AG04450 (cell line): ENCODE data around the gene ATP9B. TPM values are rescaled to one million over a fixed set of nuclear protein-coding genes. Genes with fewer than 3 reads are reported as not detected.

ENCODE experiments used
- CTCF ChIA-PET: fragments of 300-600, 350-600 bp; formaldehyde crosslinking; extraction: SDS; loops from one replicate; lab custom pipeline; 2022; ENCODE audit warnings: antibody characterized with exemption, inconsistent platforms; lab: Charles Lee
- POLR2A ChIA-PET: fragments of 350-600 bp; formaldehyde crosslinking; extraction: SDS; loops from one replicate; lab custom pipeline; 2021; ENCODE audit warnings: antibody characterized with exemption, inconsistent platforms; lab: Yijun Ruan, JAX
- DNase-seq: peaks from one replicate; pipeline ENCODE4 v3.0.0-alpha.2; 2011; ENCODE audit warnings: low read depth, low spot score
- H3K27ac ChIP-seq: one replicate; pipeline ENCODE4 v1.5.1; 2012; ENCODE audit warnings: low read depth, low read length, control low read depth
- H3K27me3 ChIP-seq: one replicate; pipeline ENCODE4 v1.6.0; 2012; ENCODE audit warnings: low read length; ENCODE audit not compliant: control insufficient read depth, insufficient read depth
- H3K4me3 ChIP-seq: 2 replicates; pipeline ENCODE4 v1.5.1; 2011; ENCODE audit warnings: mild to moderate bottlenecking, low read depth, low read length, control low read depth
- H3K9me3 ChIP-seq: 2 replicates; pipeline ENCODE4 v1.5.1; 2012; ENCODE audit warnings: low read length; ENCODE audit not compliant: control insufficient read depth, insufficient read depth
- CTCF ChIP-seq: IDR thresholded peaks from 2 replicates; pipeline ENCODE4 v1.5.1; 2011; ENCODE audit warnings: low read depth, low read length, control low read depth, inconsistent platforms
- polyA plus RNA-seq: library from polyadenylated mRNA; depleted of rRNA; stranded (reverse); fragments of >200 nt; gene quantifications from 2 replicates; pipeline ENCODE4 v1.2.3, GENCODE V29; 2011

ATP9B gene
- polyA plus RNA-seq, 1 experiment, result 18.1 TPM

GRCh38 chr18:79216176-79216575, 147.0 kb downstream of the ATP9B start:
- ChIA-PET CTCF (no interaction called here), POLR2A (no interaction called here)
- no peak for TF ChIP-seq CTCF
- H3K9me3 ChIP-seq, result no peaks in the 10 kb centered on the region
- no peak overlapping the region for H3K27ac ChIP-seq
- H3K4me3 ChIP-seq, result no peak overlapping the region
- DNase-seq, result no peak
- H3K27me3 ChIP-seq, result no peaks in the 10 kb centered on the region

- ChIA-PET POLR2A (no interaction called here), CTCF (interaction anchor here (0.7 kb wide), 1 partner anchor 734 kb away, joined by 3 read pairs; no protein-coding TSS in a partner anchor)
- Histone ChIP-seq H3K27ac (no peak overlapping the region), H3K27me3 (no peaks in the 10 kb centered on the region), H3K4me3 (no peak overlapping the region), H3K9me3 (no peaks in the 10 kb centered on the region)
- no peak for DNase-seq
- TF ChIP-seq CTCF, result no peak
Observed at GRCh38 chr18:79217979-79218604, 148.9 kb downstream of the ATP9B start.

- Histone ChIP-seq H3K27ac (no peak overlapping the region), H3K9me3 (no peaks in the 10 kb centered on the region), H3K4me3 (no peak overlapping the region), H3K27me3 (no peaks in the 10 kb centered on the region)
- no peak for DNase-seq
- ChIA-PET CTCF (no interaction called here), POLR2A (no interaction called here)
- TF ChIP-seq CTCF, result no peak
Observed at GRCh38 chr18:79218605-79219190, 149.5 kb downstream of the ATP9B start.

GRCh38 chr18:79221136-79221535, 151.9 kb downstream of the ATP9B start:
- Histone ChIP-seq H3K27me3 (no peaks in the 10 kb centered on the region), H3K4me3 (no peak overlapping the region), H3K9me3 (no peaks in the 10 kb centered on the region), H3K27ac (no peak overlapping the region)
- TF ChIP-seq CTCF, result no peak
- DNase-seq, result no peak
- POLR2A ChIA-PET, result no interaction called here
- CTCF ChIA-PET, result interaction anchor here (0.6 kb wide), 1 partner anchor 13 kb away, joined by 5 read pairs; no protein-coding TSS in a partner anchor

GRCh38 chr18:79222790-79223189, 153.6 kb downstream of the ATP9B start:
- H3K27me3 ChIP-seq, result no peaks in the 10 kb centered on the region
- H3K4me3 ChIP-seq, result no peak overlapping the region
- ChIA-PET CTCF (interaction anchor here (1.1 kb wide), 1 partner anchor 20 kb away, joined by 3 read pairs; no protein-coding TSS in a partner anchor), POLR2A (no interaction called here)
- no peaks in the 10 kb centered on the region for H3K9me3 ChIP-seq
- no peak for DNase-seq
- no peak for TF ChIP-seq CTCF
- no peak overlapping the region for H3K27ac ChIP-seq
